Muscle of arm (tissue), 12 donors: ENCODE data around the gene PAK1. TPM values are rescaled to one million over a fixed set of nuclear protein-coding genes. Genes with fewer than 3 reads are reported as not detected.

Experiments used
- DNase-seq: peaks from one replicate; pipeline ENCODE4 v3.0.0-alpha.2; 2013
- polyA plus RNA-seq, 12 donors: library from polyadenylated mRNA; unstranded; fragments of 120-200 nt; gene quantifications; one replicate each; pipeline ENCODE4 v1.2.1, GENCODE V29; 2013; ENCODE audit not compliant: insufficient read length in 12 of 12

Gene PAK1
- polyA plus RNA-seq, 12 donors: 65.3 to 136 (median 106) TPM; not detected in 1

DNA sequence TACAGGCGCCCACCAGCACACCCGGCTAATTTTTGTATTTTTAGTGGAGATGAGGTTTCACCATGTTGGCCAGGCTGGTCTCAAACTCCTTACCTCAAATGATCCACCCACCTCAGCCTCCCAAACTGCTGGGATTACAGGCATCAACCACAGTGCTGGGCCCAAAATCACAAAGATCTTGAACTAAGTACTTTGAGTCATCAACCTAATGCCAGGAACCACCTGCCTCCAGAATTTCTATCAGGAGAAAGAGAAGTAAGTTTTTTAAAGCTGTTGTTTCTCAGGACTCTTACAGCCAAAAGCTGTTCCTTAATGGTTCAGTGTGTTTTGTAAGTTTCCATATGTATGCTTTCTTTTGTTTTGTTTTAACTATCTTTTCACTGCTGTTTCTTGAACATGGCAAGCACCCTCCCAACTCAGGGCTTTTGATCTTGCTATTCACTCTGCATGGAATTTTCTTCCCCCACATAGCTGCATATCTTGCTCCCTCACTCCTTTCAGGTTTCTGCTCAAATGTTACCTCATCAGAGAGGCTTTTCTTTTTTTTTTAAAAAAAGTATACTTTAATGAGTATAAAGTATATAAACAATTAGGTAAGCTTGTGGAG lies 6.0 kb upstream of the PAK1 start:
- DNase-seq: no peak

DNA sequence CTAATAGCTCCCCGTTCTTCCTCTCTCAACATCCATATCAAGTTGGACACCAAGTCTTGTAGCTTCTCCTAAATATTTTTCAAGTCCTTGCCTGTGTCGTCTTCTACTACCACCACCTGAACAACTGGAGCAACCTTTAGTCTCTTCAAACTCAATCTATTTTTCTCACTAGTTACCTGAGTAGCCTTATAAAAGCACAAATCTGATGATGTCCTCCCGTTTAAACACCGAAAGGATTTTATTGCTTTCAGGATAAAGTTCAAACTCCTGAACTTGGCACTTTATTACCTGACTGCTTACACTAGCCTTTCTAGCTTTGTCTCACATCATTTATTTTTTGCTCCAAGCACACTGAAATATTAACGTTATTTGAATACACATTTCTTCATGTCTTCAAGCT lies 1.3 kb upstream of the PAK1 start:
- no peak for DNase-seq

DNA sequence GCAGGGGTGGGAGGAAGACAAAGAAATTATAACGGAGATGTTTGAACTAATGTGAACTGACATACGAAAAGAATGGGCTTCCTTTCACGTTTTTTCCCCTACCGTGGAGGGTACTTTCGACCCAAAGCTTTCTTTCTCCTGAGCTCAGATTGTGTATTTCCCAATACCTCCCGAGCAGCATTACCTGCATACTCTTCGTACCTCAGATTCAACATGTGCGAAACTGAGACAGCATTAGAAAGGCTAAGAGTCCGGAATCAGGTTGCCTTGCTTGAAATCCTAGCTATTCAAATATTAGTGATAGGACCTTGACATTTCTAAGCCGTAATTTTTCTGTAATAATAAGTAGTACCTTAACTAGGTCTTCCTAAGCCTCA lies 778 bp upstream of the PAK1 start:
- peak; percentile 15 for DNase-seq

DNA sequence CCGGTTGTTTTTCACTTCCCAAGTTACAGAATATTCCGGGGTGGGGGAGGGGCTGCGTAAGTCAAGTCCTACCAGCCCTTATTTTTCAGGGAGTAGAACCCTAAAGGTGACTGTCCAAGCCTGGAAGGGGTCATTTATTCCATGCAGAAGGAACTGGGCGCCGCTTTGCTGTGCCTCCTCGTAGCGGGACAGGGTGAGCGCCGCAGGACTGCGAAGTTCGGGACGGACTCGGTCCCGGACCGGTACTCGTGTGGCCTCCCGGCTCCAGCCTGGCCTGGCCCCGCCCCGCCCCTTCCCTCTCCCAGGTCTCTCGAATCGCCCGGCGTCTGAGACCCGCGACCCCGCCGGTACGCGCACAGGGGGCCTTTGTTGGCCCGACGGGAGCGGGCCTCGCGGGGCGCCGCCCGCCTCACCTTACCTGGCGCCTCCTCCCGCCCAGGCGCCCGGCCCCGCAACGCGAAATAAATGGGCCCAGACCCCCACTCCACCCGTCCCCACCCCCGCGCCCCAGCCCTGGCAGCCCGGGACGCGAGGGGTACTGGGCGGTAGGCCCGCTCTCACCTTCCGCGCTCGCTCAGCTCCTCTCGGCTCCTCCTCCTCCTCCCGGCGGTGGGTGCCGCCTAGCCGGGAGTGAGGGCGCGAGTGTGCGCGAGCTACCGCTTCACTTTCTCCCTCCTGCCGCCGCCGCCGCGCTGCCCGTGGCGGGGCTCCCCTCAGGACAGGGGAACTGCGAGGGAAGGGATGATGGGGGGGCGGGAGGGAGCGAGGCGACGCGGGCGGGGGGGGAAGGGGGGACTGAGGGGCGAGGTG lies 698 bp downstream of the PAK1 start:
- peak; percentile 25 for DNase-seq

DNA sequence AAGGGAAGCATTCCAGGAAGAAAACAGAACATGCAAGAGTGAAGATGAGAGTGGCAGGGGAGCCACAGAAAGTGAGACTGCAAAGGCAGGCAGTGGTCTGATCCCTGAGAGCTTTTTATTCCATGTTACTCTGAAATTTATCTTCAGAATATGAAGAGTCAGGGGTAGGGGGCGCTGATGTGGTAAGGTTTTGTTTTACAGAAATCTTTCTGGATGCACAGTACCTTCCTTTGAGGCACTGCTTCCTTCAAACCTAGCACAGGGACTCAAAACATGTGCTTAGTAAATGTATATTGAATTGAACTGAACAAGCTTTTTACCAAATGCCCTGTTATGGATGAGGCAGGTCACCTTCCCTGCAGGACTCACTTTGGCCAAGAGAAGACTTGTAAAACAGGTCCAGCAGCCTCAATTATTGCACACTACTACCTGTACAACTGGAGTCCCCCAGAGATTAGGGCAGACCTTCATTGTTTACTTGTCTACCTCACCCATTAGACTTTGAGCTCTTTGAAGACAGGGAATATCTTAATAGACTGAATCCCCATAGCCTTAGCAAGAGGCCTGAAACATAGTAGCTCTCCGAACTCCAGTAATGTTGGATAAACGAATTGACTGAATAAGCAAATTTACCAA lies 2.2 kb downstream of the PAK1 start:
- no peak for DNase-seq

DNA sequence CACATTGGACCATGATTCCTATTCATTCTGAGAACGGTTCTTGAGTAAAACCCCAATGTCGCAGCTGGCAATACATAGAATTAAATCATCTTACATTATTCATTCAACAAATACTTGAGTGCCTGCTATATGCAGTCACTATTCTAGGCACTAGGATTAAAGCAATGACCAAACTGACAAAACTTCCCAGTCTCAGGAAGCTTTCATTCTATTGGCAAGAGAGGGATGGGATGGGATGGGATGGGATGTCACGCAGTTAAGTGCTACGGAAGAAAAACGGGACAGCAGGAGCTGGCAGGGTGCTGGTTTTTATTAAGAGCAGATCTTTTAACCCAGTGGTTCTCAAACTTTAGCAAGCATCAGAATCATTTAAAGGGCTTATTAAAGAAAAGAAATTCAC lies 2.9 kb downstream of the PAK1 start:
- no peak for DNase-seq

DNA sequence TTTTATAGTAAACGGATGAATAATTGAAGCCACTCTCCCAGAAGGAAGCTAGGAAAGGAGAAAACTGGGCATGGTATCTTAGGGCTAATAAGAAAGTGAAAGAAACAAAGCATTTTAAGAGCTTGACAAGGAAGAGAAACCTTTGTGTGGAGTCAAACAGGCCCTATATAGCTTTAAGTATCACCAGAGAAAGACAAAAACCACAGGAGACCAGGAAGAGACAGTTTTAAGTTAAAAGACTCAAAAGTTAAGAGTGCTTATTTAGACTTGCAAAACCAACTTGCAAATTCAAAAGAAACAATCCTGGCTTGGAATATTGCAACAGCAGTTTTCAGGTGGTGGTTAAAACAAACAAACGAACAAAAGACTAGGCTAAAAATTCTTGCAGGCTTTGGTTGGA lies 3.4 kb downstream of the PAK1 start:
- DNase-seq: no peak

DNA sequence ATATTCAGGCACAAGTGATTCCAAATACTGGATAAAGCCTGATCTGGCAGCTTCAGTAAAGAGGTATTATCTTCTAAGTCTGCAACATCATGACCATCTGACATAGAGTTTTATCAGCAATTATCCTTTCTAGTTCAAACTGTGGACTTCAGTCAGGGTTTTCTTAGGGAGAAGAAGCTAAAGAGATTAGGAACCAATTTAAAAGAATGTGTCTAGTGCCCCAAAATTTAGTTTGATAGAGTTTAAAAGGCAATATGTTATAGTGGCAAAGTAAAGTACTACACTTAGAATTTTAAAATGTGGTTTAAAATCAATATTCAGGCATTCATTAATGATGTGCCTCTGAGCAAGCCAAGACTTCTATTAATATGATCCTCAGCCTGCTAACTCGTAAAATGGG lies 5.4 kb downstream of the PAK1 start:
- DNase-seq: no peak

DNA sequence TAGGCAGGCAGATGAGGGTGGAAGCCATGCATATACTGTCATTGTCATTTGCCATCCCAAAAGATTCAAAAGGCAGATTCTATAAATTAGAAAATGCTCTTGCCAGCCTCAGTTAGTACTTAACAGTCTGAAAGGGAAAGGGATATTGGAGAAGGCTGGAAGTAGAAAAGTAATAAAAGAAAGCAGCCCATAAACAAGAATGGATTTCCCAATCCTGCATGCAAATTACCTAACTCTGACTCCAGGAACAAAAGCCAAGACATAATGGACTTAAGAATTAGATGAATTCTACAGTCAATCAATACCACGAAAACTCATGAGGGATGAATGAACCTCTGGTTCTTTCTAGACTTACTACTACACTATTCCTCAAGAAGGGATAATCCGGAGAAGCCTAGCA lies 5.9 kb downstream of the PAK1 start:
- no peak for DNase-seq

DNA sequence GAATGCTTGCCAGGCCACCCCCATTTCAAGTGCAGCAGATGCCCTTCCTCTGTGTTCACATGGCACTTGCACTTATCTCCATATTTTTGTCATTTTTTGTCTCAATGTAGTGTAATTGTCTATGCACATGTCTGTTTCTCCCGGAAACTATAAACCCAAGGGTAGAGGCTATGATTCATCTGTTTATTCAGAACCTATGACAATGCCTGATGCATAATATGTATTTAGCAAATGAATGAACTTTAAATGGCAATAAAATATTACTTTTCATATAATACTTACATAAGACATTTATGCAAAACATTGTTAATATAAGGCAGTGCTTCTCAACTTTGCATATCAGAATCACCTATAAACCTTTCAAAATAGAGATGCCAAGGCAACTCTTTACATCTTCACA lies 6.7 kb downstream of the PAK1 start:
- DNase-seq: no peak

DNA sequence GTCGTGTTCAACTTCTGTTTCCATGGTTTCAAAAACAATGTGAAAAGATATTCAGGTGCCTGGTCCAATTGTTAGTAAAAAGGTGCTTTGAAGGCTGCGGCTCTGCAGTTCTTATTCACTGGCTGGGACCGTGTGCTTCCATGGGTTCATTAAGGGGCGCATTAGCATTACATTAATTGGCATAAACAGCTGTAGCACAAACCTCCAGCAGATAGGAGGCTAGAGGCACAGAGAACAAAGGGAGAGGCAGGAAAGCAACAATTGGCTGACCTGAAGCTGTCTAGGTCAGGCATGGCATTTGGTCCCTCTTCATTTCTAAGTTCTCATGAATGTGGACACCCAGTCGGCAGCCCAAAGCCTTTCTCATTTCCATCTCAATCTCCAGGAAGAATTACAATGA lies 16.6 kb downstream of the PAK1 start:
- no peak for DNase-seq

DNA sequence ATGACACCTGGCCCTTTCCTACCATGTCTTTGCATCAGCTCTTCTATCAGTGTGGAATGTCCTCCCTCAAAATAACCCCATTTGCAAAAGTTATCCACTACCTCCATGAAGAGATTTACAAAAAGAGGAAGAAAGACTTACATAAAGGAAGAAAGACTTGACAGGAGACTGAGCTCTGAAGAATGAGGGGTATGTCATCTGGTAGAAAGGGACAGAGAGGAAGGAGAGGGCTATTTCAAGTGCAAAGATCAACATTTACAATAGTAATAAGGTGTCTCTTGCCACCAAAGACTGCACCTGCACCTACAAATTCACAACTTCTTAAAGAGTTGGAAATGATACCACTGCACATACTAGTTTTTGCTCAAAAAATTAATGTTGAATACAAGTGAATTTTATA lies 18.2 kb downstream of the PAK1 start:
- DNase-seq: no peak

DNA sequence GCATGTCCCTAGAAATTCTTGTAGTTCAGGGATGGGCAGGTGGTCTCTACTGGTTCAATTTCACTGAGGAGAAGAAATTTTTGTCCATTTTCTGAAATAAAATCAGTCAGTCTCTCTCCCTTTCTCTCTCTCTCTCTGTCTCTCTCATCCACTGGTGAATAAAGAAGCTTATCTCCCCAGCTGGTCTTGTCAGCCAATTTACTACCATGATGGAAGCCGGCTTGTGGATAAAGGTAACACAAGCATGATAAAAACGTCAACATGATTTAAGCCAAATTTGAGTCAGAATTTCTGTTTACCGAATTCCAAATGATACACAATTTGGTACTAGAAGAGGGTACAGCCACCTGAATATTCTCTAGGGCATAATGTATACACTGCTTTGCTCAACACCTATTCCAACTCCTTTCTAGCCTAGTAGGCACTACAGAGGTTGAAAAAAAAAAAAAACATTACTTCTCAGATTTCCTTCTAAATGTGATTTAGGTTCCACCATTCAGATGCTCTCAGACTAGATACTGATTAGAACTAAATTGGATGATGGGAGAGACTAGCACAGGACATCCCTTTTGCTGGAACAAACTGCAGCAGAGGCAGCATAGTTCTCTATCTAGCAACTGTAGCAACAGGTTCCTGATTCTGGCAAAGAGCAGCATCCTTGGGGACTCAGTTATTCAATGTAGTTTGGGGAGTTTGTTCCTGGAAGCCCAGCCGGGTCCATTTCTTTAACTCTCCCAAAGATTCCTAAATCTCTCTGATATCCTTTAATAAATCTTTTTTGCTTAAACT lies 18.8 kb downstream of the PAK1 start:
- DNase-seq: no peak

DNA sequence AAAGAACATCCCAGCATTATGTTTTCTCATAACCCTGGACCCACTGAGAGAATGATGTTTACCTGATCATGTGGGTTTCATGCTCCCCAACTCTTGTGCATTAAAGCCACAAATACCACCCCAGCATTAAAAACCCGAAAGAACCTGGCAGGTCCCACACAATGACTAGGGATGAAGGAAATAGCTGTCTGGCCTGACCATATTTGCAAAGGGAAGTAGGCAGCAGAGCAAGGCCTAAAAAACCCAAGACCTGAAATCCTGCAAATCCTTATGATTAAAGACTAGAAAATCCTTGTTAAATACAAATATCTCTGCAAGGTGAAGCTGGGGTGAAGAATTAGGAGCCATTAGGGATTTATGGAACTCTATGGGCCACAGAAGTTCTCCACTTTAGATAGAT lies 23.7 kb downstream of the PAK1 start:
- no peak for DNase-seq

DNA sequence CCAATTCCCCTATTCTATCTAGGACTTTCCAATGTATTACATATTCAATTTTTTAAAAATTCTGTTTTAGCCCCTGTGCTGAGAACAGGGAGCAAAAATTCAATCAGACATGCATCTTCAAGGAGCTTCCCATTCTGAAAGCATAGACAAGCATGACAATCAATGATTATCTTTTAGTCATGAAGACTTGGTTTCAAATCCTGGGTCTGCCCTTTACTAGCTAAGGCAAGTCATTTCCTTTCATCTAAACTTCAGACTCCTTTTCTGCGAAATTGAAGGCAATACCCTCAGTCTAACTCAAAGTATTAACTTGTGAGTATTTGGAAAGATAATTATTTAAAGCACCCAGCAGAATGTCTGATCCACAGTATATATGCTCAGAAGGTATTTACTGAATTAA lies 24.1 kb downstream of the PAK1 start:
- no peak for DNase-seq

DNA sequence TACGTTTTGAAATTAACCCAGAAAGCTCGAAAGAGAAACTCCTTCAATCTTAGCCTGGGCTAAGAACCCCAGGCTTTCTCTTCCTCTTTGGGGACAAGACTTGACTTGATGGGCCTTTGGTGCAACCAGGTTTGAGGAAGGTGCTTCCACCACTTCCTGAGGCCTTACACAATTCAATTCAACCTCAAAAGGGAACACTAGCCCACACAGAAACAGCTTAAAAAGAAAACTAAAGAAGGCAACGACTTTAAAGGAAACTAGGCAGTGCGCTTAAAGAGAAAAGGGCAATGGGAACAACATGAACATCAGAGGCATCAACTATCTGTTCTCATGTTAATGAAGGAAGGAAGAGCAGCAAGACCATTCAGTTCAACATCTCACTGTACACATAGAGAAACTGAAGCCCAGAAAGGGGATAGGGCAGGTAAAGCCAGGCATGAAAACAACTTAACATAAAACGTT lies 24.8 kb downstream of the PAK1 start:
- no peak for DNase-seq

DNA sequence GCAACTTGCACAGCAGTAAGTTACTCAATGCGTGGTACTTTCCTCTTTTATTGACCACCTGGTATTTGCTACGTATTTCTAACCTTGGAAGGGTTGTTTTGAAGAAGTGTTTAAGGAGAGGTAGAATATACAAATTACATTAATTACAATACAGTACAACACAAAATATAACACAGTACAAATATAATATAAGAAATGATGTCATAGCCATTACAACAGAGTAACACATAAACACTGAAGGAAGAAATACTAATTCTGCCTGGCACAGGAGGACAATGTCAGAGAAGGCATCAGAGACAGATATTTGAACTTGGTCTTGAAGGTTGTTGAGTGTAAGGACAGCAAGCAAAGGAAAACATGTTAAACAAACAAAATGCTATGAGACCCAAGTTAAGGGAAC lies 25.6 kb downstream of the PAK1 start:
- no peak for DNase-seq

DNA sequence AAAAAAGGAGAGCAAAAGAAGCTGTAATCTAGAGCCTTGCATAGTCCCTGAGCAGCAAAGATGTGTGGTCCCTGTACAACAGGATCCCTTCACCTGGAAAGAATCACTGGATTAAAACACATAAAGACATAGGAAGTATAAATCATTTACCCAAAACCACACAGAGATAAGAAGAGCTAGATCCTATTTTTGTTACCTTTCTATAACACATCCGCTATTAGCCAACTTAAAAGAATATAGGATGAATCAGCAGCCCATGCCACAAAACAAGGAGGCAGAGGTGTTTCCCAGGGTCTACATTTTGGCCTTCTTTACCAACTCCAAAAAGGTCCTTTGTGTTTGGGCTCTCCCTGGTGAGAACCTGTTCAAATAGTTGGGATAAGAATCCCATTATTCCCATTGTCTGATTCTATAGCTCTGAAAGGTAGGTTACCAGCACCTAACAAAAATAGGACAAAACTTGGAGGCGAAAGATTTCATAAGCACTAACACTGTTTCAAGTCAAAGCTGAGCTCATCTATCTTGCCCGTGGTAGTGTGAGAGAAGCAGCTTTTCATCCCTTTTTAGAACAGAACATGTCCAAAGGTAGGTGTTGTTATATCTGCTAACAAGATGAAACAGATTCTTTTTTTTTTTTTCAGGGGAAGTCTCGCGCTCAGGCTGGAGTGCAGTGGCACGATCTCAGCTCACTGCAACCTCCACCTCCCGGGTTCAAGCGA lies 26.8 kb downstream of the PAK1 start:
- no peak for DNase-seq

DNA sequence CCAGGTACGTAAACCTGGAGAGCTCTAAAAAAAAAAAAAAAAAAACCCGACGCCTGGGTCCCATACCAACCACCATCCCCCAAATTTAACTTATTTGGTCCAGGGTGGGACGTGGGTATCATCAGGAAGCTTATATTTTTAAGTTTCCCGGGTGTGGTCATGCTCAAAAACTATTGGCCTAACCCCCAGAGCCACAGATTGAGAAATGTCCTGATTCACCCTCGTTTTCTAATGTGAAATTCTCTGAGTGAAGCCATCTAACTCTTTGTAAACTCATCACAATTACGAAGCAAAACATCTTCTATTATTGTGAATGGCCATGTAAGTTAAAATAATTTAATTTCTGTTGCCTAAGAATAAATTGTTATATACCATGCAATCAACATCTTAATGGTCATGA lies 29.6 kb downstream of the PAK1 start:
- DNase-seq: no peak

DNA sequence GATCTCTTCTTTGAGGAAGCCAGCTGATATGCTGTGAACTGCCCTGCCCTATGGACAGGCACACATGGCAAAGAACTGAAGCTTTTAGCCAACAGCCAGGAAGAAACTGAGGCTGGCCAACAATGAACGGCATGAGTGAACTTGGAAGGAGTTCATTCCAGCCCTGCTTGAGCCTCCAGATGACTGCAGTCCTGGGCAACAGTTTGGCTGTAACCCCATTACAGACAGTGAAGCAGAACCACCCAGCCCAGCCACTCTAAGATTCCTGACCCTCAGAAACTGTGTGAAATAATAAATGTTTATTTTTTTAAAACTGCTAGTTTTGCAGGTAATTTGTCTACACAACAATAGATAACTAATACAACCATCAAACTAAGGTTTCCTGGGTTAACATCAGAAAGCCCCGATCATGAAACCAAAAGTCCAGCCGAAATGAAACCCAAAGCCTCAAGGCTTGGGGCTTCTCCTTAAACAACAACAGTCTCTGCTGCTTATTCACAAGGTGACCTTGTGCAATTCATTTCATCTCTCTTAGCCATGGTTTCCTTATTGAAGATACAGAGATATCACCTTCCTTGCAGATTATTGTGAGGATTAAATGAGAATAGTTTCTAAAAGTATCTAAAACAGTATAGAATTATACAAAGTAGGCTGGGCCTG lies 31.4 kb downstream of the PAK1 start:
- DNase-seq: no peak

DNA sequence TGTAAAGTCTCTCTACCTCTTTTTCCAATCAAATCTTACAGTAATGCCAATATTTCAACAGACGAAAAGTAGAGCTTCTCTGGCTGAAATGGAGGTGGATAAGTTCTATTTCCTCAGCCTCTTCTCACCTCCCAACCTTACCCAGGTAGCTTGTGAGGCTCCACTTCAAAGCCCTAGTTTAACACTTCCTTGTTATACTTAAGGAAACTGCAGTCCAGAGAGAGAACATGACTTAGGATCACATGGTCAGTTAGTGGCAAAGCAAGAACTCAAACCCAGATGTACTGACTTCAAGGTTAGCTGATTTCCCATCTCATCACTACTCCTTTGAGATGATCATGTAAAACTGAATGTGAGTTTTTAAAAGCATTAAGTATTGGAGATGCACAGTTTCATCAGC lies 32.5 kb downstream of the PAK1 start:
- DNase-seq: no peak
